Nephron progenitor cell (in vitro differentiated cells): ENCODE results near the gene SKIDA1.

ENCODE experiments used
- DNase-seq: peaks from one replicate; pipeline ENCODE4 v3.0.0; 2021
- H3K27ac Mint-ChIP-seq: 2 replicates; pipeline ENCODE4 v1.8.0; 2021; ENCODE audit warnings: mild to moderate bottlenecking, moderate library complexity, mixed read lengths
- H3K27me3 Mint-ChIP-seq: 2 replicates; pipeline ENCODE4 v1.8.0; 2021; ENCODE audit warnings: mild to moderate bottlenecking, low read depth, mixed read lengths; ENCODE audit not compliant: poor library complexity
- H3K36me3 Mint-ChIP-seq: 2 replicates; pipeline ENCODE4 v1.8.0; 2021; ENCODE audit warnings: low read depth, mixed read lengths
- H3K4me1 Mint-ChIP-seq: 2 replicates; pipeline ENCODE4 v1.8.0; 2021; ENCODE audit warnings: mixed read lengths
- H3K4me3 Mint-ChIP-seq: 2 replicates; pipeline ENCODE4 v1.8.0; 2021; ENCODE audit warnings: mild to moderate bottlenecking, moderate library complexity, mixed read lengths
- H3K9me3 Mint-ChIP-seq: 2 replicates; pipeline ENCODE4 v1.8.0; 2021; ENCODE audit warnings: mild to moderate bottlenecking, moderate library complexity, mixed read lengths
- CTCF ChIP-seq: fragments of 200-600 bp; sonication (generic); IDR thresholded peaks from 2 replicates; pipeline ENCODE4 v1.5.0; 2021; ENCODE audit warnings: antibody characterized with exemption

SKIDA1 gene

DNA sequence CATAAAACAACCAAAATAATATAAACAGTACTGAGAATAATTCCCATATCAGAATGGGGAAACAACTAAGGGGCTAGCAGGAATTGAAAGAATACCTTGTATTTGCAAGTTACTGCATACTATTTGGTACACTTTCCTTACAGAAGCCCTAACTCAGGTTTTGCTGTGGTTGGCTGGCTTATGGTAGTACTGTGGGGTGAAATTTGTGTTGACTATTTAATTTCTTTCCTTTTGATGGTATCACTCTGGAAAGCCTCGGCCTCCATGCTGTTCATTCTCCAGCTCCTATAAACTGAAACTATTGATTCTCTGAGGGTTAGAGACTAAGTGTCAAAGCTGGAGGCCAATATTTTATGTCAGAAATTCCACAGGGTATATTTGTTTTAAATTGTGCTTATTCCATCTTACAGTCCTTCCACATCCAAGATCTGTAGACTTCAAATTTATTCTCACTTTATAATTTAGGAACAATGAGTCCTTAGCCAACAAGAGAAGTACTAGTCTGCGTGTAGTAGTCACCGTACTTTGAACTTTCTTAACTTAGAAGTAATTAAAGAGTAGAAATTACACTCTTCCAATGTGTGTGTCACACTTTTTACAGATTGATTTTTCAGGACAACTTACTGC is 13.4 kb downstream of the SKIDA1 start:
- H3K36me3 Mint-ChIP-seq: peaks cover 20% of the 10 kb centered on the region
- H3K27me3 Mint-ChIP-seq: peaks cover 8% of the 10 kb centered on the region
- peak overlapping the region; percentile 99 for H3K4me3 Mint-ChIP-seq
- H3K9me3 Mint-ChIP-seq: no peaks in the 10 kb centered on the region
- H3K4me1 Mint-ChIP-seq: peaks cover 70% of the 10 kb centered on the region
- TF ChIP-seq CTCF: no peak
- DNase-seq: no peak
- peak overlapping the region; percentile 92 for H3K27ac Mint-ChIP-seq

DNA sequence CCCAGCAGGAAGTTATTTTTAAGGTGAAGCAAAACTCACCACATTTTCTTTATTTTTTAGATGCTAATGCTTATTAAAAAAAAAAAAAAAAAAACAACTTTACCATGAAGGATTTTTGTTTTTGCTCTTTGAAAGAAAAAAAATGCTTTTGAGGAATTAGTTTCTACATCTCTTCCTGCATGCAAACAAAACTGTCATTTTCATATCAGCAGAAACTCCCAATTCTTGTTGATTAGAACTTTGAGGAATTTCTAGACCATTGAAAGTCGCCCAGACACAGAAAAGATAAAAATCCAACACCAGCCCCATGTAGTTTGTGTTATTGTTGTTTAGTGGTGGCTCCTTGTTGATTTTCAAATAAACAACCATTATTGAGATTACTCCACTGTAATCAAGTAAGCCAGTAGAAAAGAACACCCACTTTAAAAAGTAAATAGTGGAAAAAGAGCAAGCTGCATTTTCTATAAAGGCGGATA is 14.3 kb downstream of the SKIDA1 start:
- DNase-seq: no peak
- H3K9me3 Mint-ChIP-seq: no peaks in the 10 kb centered on the region
- H3K4me3 Mint-ChIP-seq: peak overlapping the region; percentile 99
- no peak for TF ChIP-seq CTCF
- peak overlapping the region; percentile 97 for H3K27ac Mint-ChIP-seq
- peaks cover 79% of the 10 kb centered on the region for H3K4me1 Mint-ChIP-seq
- peaks cover 20% of the 10 kb centered on the region for H3K36me3 Mint-ChIP-seq
- peaks cover 8% of the 10 kb centered on the region for H3K27me3 Mint-ChIP-seq

DNA sequence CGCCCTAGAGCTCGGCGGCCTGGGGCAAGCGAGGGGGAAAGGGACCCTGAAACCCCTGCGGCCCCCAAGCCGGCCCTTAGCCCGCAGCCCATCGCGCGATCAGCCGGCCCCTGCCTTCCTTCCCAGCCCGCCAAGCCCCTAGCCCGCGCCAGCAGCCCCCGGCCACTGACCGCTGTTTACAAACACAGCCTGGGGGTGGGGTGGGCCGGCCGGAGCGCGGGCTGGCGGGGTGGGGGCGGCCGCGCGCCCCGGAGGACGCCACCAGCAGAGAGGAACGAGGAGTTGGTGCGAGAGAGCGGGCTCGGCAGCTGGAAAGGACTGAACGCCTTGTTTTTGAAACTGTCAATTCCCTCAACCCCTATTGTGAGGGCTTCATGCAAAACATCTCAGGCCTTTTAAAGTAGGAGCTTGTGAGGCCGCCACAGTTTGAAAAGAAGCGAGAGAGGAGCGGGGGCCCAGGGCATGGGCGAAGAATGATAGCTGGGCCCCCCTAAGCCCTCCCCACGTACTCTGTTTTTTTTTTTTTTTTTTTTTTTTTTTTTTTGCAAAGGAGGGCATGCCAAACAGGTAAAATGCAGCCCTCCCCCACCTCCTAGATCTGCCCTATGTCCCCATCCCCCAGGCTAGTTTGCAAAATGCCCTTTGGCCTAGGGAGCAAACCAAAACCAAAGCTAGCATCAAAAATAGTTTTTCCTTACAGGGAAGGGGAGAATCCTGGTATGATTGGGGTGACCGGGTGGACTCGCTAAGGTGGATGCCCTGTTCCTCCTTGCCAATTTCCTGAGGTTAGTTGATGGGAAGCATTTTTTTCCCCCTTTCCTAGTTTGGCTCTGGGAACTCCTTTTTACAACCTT is 15.0 kb downstream of the SKIDA1 start:
- H3K9me3 Mint-ChIP-seq: no peaks in the 10 kb centered on the region
- peak overlapping the region; percentile 99 for H3K4me3 Mint-ChIP-seq
- peak overlapping the region; percentile 97 for H3K27ac Mint-ChIP-seq
- peaks cover 5% of the 10 kb centered on the region for H3K27me3 Mint-ChIP-seq
- H3K4me1 Mint-ChIP-seq: peaks cover 82% of the 10 kb centered on the region
- peak; percentile 67 for DNase-seq
- TF ChIP-seq CTCF: no peak
- H3K36me3 Mint-ChIP-seq: peaks cover 14% of the 10 kb centered on the region

DNA sequence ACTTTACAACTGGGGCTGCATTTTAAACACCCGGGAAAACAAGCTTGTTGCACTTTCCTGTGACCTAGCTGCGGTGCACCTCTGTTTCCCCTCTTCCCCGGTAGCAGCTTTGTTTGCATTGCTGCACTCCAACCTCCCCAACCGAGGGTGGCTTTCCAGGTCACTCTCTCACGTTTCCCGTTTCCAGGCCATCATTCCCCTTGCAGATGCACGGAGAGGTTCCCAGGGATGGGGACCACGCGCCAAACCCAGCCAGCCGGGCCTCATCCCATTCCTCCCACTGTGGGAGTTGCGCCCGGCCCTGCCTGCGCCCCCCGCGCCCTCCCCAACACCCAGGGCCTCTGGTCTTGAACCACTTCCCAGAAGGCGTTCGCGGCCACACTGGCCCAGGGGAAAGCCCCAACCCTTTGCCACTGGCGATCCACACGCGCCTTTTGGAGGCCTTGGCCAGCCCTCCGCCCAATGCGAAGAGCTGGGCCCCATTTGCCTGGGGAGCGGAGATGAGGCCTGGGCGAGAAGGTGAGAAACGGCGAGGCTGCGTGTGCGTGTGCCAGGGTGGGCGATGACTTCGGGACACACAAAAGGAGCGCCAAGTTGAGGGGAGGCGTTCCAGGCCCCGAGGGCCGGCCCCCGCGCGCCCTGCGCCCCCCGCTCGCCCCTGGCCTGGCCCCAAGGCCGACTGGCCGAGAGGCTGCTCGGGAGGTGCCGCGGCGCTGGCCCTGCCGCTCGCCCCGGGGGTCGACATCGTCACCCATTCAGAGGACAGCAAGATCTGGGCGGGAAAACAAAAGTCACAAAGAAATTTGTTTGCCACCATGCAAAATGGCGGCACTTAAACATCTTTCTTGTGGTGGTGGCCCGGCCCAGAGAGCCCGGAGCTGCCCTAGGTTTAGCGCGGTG is 15.9 kb downstream of the SKIDA1 start:
- DNase-seq: peak; percentile 47
- peaks cover 8% of the 10 kb centered on the region for H3K36me3 Mint-ChIP-seq
- peaks cover 5% of the 10 kb centered on the region for H3K27me3 Mint-ChIP-seq

More for the DNA sequence above, 15.9 kb downstream of the SKIDA1 start:
- H3K4me1 Mint-ChIP-seq: peaks cover 87% of the 10 kb centered on the region
- H3K9me3 Mint-ChIP-seq: no peaks in the 10 kb centered on the region
- peak overlapping the region; percentile 98 for H3K27ac Mint-ChIP-seq
- TF ChIP-seq CTCF: no peak
- H3K4me3 Mint-ChIP-seq: peak overlapping the region; percentile 99
